GM21825 (cell line): ENCODE data around the gene WDR70.
"Not testable (repeated sequence)": the region's sequence is repeated elsewhere in the genome, so short reads cannot be mapped to it uniquely, and the experiment has no call there.

Source experiments
- ATAC-seq: cut with Tn5 transposase; IDR thresholded peaks from one replicate; pipeline ENCODE4 v1.9.1; 2021; ENCODE audit warnings: mild to moderate bottlenecking, moderate library complexity; ENCODE audit not compliant: unreplicated experiment

Gene WDR70

GRCh38 chr5:37668524-37669047 is 289.5 kb downstream of the WDR70 start:
- no peak for ATAC-seq

GRCh38 chr5:37672118-37672588 is 293.0 kb downstream of the WDR70 start:
- not testable (repeated sequence) for ATAC-seq

- not testable (repeated sequence) for ATAC-seq
Observed at GRCh38 chr5:37674361-37674760, 295.2 kb downstream of the WDR70 start.

GRCh38 chr5:37679326-37679725 is 300.2 kb downstream of the WDR70 start:
- ATAC-seq: not testable (repeated sequence)

- ATAC-seq: not testable (repeated sequence)
Observed at GRCh38 chr5:37679903-37680302, 300.8 kb downstream of the WDR70 start.

GRCh38 chr5:37683072-37683471 is 304.0 kb downstream of the WDR70 start:
- ATAC-seq: no peak

GRCh38 chr5:37685211-37685610 is 306.1 kb downstream of the WDR70 start:
- ATAC-seq: no peak

- ATAC-seq: no peak
Observed at GRCh38 chr5:37685816-37686215, 306.7 kb downstream of the WDR70 start.

GRCh38 chr5:37688925-37689324 is 309.8 kb downstream of the WDR70 start:
- ATAC-seq: not testable (repeated sequence)

GRCh38 chr5:37694333-37694732 is 315.2 kb downstream of the WDR70 start:
- not testable (repeated sequence) for ATAC-seq

- no peak for ATAC-seq
Observed at GRCh38 chr5:37694867-37695266, 315.7 kb downstream of the WDR70 start.

GRCh38 chr5:37695647-37696046 is 316.5 kb downstream of the WDR70 start:
- ATAC-seq: no peak

- ATAC-seq: no peak
Observed at GRCh38 chr5:37696190-37697021, 317.3 kb downstream of the WDR70 start.

GRCh38 chr5:37701868-37702267 is 322.8 kb downstream of the WDR70 start:
- ATAC-seq: no peak

- no peak for ATAC-seq
Observed at GRCh38 chr5:37703841-37704241, 324.7 kb downstream of the WDR70 start.

- ATAC-seq: no peak
Observed at GRCh38 chr5:37704406-37704805, 325.3 kb downstream of the WDR70 start.

GRCh38 chr5:37709020-37709419 is 329.9 kb downstream of the WDR70 start:
- ATAC-seq: no peak

- no peak for ATAC-seq
Observed at GRCh38 chr5:37710965-37711364, 331.8 kb downstream of the WDR70 start.

GRCh38 chr5:37712750-37713149 is 333.6 kb downstream of the WDR70 start:
- ATAC-seq: no peak

- no peak for ATAC-seq
Observed at GRCh38 chr5:37714756-37715155, 335.6 kb downstream of the WDR70 start.

- no peak for ATAC-seq
Observed at GRCh38 chr5:37715361-37715760, 336.2 kb downstream of the WDR70 start.

GRCh38 chr5:37715992-37716391 is 336.9 kb downstream of the WDR70 start:
- no peak for ATAC-seq
